Skeletal muscle tissue (tissue), 1 donor: Measurements from ENCODE around the gene MBOAT2. TPM values are rescaled to one million over a fixed set of nuclear protein-coding genes. Genes with fewer than 3 reads are reported as not detected.

Experiments used
- total RNA-seq: library from RNA; depleted of rRNA; stranded (reverse); fragments of >200 nt; gene quantifications from one replicate; pipeline ENCODE4 v1.2.3, GENCODE V29; 2014

The MBOAT2 gene
- total RNA-seq, 1 donor from 2014 or later = 54.3 TPM

Other genes starting within 250 kb of the MBOAT2 start
- 88.7 TPM for gene KIDINS220, start 166.1 kb downstream of the MBOAT2 start, total RNA-seq
- gene ASAP2, start 203.1 kb upstream of the MBOAT2 start, total RNA-seq = 17.7 TPM